OCI-LY3 (cell line): ENCODE measurements around the gene AKAP7.
"Not testable (repeated sequence)": the region's sequence is repeated elsewhere in the genome, so short reads cannot be mapped to it uniquely, and the experiment has no call there.

Experiments used
- CTCF ChIP-seq: fragments of 200-600, 300-600 bp; sonication (generic); IDR thresholded peaks from 2 replicates; pipeline ENCODE4 v1.5.1; 2014; ENCODE audit warnings: antibody characterized with exemption, low read length, low read depth
- EZH2phosphoT487 ChIP-seq: fragments of 200-600 bp; shearing (Covaris generic); IDR thresholded peaks from 2 replicates; pipeline ENCODE4 v1.6.1; 2018; ENCODE audit warnings: antibody characterized with exemption, mixed run types, low read depth

DNA sequence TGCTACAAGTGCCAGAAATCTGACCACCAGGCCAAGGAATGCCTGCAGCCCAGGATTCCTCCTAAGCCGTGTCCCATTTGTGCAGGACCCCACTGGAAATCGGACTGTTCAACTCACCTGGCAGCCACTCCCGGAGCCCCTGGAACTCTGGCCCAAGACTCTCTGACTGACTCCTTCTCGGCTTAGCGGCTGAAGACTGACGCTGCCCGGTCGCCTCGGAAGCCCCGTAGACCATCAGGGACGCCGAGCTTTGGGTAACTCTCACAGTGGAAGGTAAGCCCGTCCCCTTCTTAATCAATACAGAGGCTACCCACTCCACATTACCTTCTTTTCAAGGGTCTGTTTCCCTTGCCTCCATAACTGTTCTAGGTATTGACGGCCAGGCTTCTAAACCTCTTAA is 190.4 kb downstream of the AKAP7 start:
- not testable (repeated sequence) for TF ChIP-seq CTCF, EZH2phosphoT487
